ENCODE measurements around the gene SKA3. TPM values are rescaled to one million over a fixed set of nuclear protein-coding genes. Genes with fewer than 3 reads are reported as not detected.

The SKA3 gene
- total RNA-seq, 1 experiment from 2014 or later: 18.9 TPM

- no peak for DNase-seq
- Histone ChIP-seq H3K27ac (no peak overlapping the region), H4K20me1 (ENCODE audit: insufficient read depth) (peaks cover 30% of the 10 kb centered on the region), H3K27me3 (ENCODE audit: insufficient read depth, low read depth) (no peaks in the 10 kb centered on the region), H3K36me3 (ENCODE audit: low read depth) (peaks cover 17% of the 10 kb centered on the region; the same call in 1 of the 2 replicates), H3K4me2 (no peak overlapping the region), H3K9me2 (ENCODE audit: insufficient read depth) (no peaks in the 10 kb centered on the region), H3K79me2 (ENCODE audit: low read depth) (peaks cover 12% of the 10 kb centered on the region), H3K9me3 (ENCODE audit: insufficient read depth, low read depth) (no peaks in the 10 kb centered on the region), H3K4me3 (no peak overlapping the region), H3F3A (ENCODE audit: insufficient read depth, low read depth) (peaks cover 24% of the 10 kb centered on the region), H2AFZ (no peak overlapping the region), H3K4me1 (replicated peaks; ENCODE audit: insufficient read depth) (no peaks in the 10 kb centered on the region)
- BruUV-seq (replicated peaks): no TSS peak
- CTCF ChIA-PET: no interaction called here
- no peak for TF ChIP-seq CTCF (conservative IDR thresholded peaks at IDR 0.05)
- TF ChIP-seq EZH2 (IDR thresholded peaks at IDR 0.05; ENCODE audit: low read depth): no peak
- POLR2A ChIA-PET (ENCODE audit: unreplicated experiment): no interaction called here
- intact Hi-C loops (cut with micrococcal nuclease; ENCODE audit: unreplicated experiment): no loop called here
These were observed 27.6 kb downstream of the SKA3 start for GRCh38 chr13:21148557-21149258.

GRCh38 chr13:21147827-21148226 is 28.5 kb downstream of the SKA3 start:
- POLR2A ChIA-PET (ENCODE audit: unreplicated experiment): no interaction called here
- no peak overlapping the region for H3K4me3 ChIP-seq
- no TSS peak for BruUV-seq (replicated peaks)

GRCh38 chr13:21142766-21143165 is 33.6 kb downstream of the SKA3 start:
- ChIA-PET CTCF (no interaction called here), POLR2A (ENCODE audit: unreplicated experiment) (no interaction called here)
- DNase-seq: no peak
- peaks cover 19% of the 10 kb centered on the region for H3K4me1 ChIP-seq (replicated peaks; ENCODE audit: insufficient read depth)
- peaks cover 12% of the 10 kb centered on the region for H3F3A ChIP-seq (ENCODE audit: insufficient read depth, low read depth)
- no peaks in the 10 kb centered on the region for H3K9me3 ChIP-seq (ENCODE audit: insufficient read depth, low read depth)
- H3K9me2 ChIP-seq (ENCODE audit: insufficient read depth): no peaks in the 10 kb centered on the region
- H2AFZ ChIP-seq: no peak overlapping the region
- no TSS peak for BruUV-seq (replicated peaks)
- H3K36me3 ChIP-seq (ENCODE audit: low read depth): peaks cover 27% of the 10 kb centered on the region
- peak overlapping the region; percentile 17; the same call in 1 of the 2 replicates for H3K4me2 ChIP-seq
- TF ChIP-seq CTCF (conservative IDR thresholded peaks at IDR 0.05): no peak
- TF ChIP-seq EZH2 (IDR thresholded peaks at IDR 0.05; ENCODE audit: low read depth): no peak
- peaks cover 44% of the 10 kb centered on the region for H3K79me2 ChIP-seq (ENCODE audit: low read depth)
- no peak overlapping the region for H3K27ac ChIP-seq
- H3K27me3 ChIP-seq (ENCODE audit: insufficient read depth, low read depth): no peaks in the 10 kb centered on the region
- intact Hi-C loops (cut with micrococcal nuclease; ENCODE audit: unreplicated experiment): no loop called here
- H4K20me1 ChIP-seq (ENCODE audit: insufficient read depth): peaks cover 40% of the 10 kb centered on the region
- H3K4me3 ChIP-seq: no peak overlapping the region

More at GRCh38 chr13:21147827-21148226, 28.5 kb downstream of the SKA3 start:
- H3K4me1 ChIP-seq (replicated peaks; ENCODE audit: insufficient read depth): 0 out of 2 replicates have a peak, but pooled peaks cover 3% of the 10 kb centered on the region
- H3K9me2 ChIP-seq (ENCODE audit: insufficient read depth): no peaks in the 10 kb centered on the region
- no peak overlapping the region for H3K4me2 ChIP-seq
- peaks cover 37% of the 10 kb centered on the region for H4K20me1 ChIP-seq (ENCODE audit: insufficient read depth)
- H3K79me2 ChIP-seq (ENCODE audit: low read depth): peaks cover 21% of the 10 kb centered on the region
- no peaks in the 10 kb centered on the region for H3K27me3 ChIP-seq (ENCODE audit: insufficient read depth, low read depth)
- peaks cover 27% of the 10 kb centered on the region for H3F3A ChIP-seq (ENCODE audit: insufficient read depth, low read depth)
- DNase-seq: no peak
- TF ChIP-seq EZH2 (IDR thresholded peaks at IDR 0.05; ENCODE audit: low read depth) (no peak), CTCF (conservative IDR thresholded peaks at IDR 0.05) (no peak)
- intact Hi-C loops (cut with micrococcal nuclease; ENCODE audit: unreplicated experiment): no loop called here
- peaks cover 22% of the 10 kb centered on the region for H3K36me3 ChIP-seq (ENCODE audit: low read depth)
- CTCF ChIA-PET: no interaction called here
- no peak overlapping the region for H2AFZ ChIP-seq
- H3K27ac ChIP-seq: no peak overlapping the region
- no peaks in the 10 kb centered on the region for H3K9me3 ChIP-seq (ENCODE audit: insufficient read depth, low read depth)
